Measurements from ENCODE around the gene LRRC28.

The LRRC28 gene

DNA sequence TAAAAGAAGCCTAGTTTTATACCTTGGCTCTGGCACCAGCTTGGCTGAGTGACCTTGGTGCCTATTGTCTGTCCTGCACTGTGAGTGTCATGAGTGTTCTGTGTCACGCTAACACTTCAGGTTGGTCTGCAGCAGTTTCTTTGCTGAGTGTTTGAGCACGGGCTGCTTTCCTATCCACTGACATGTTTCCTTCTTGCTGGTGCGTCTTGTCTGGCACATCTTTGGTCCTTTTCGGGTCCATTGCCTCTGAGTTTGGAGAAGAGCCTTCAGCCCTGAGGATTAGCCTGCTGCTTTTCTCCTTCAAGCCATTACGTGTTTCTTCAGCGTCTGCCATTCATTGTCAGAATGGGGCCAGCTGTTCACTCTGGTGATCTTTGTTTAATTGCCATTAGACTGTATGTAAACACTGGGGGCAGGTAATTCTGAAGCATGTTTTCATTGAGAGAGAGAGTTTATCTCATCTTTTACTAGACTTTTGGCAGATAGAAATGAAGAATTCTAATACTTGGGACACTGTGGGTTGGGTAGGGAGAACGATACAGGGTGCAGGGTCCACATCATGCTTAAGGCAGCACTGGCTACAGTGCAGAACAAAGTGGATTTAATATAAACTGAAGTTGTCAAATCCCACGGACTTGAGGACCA, 55.5 kb downstream of the LRRC28 start:
- no peak for DNase-seq (ENCODE audit: low spot score)

DNA sequence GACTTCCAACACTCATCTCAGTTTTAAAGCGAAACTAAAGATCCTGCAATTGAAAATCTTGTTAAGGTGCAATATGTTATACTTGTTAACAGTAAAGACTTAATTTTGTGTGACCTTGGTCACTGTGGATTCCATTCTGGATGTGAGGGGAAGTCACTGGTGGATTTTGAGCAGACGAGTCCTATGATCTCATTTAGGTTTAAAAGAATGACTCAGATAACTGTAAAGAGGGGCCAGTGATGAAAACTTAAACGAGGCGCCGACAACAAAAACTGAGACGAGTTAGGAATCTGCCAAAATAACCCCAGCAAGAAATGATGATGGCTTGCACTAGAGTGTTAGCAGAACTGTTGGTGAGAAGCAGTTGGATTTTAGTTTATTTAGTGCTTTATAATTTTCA, 56.5 kb downstream of the LRRC28 start:
- DNase-seq (ENCODE audit: low spot score) = no peak

GRCh38 chr15:99310745-99311144, 59.5 kb downstream of the LRRC28 start:
- DNase-seq (ENCODE audit: low spot score) = no peak

GRCh38 chr15:99312228-99312627, 60.9 kb downstream of the LRRC28 start:
- DNase-seq (ENCODE audit: low spot score) = no peak

DNA sequence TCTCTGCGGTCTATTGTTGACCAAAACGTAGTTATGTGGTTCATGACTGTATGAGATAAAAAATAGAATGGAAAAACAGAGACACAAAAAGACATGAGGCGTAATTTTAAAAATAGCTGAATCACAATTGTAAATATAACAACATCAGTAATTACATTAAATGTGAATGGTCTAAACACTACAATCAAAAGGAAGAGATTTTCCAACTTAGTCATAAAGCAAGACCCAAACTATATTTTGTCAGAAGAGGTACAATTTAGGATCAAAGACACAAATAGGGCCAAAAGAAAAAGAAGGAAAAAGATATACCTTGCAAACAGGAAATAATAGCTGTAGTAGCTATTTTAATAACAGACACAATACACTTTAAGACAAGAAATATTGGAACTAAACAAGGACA, 61.5 kb downstream of the LRRC28 start:
- DNase-seq (ENCODE audit: low spot score) = no peak

DNA sequence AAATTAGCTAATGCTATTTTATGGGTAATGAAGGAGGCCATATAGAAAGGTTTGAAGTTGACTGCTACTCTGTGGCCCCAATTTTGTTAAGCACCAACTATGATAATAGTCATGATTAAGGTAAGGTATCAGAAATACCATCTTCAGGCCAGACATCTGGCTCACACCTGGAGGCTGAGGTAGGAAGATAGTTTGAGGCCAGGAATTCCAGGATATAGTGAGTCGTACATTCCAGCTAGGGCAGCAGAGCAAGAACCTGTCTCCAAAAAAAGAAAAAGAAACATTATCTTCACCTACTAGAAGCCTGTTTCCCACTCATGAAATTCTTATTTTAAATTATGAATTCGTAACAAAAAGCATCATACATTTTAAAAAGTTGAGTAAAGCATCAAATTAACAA, 64.4 kb downstream of the LRRC28 start:
- no peak for DNase-seq (ENCODE audit: low spot score)

- DNase-seq (ENCODE audit: low spot score) = no peak
Measured at GRCh38 chr15:99320374-99321215, 69.3 kb downstream of the LRRC28 start.

DNA sequence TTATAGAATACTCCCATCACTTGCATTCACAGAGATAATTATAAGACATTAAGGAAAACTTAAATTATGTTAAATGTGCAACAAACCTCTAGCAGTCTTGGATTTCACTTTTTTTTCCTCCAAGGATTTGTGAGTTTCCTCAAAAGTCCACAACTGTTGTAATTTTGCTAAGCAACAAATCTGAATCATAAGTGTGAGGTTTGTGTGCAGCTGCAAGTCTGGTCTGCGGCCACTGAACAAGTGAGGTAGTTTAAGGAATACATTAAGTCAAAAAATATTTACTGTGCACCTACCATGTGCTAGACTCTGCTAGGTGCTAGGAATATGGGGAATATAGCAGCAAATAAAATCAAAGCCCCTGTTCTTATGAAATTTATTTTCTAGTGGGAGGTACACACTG, 70.2 kb downstream of the LRRC28 start:
- DNase-seq (ENCODE audit: low spot score) = no peak

DNA sequence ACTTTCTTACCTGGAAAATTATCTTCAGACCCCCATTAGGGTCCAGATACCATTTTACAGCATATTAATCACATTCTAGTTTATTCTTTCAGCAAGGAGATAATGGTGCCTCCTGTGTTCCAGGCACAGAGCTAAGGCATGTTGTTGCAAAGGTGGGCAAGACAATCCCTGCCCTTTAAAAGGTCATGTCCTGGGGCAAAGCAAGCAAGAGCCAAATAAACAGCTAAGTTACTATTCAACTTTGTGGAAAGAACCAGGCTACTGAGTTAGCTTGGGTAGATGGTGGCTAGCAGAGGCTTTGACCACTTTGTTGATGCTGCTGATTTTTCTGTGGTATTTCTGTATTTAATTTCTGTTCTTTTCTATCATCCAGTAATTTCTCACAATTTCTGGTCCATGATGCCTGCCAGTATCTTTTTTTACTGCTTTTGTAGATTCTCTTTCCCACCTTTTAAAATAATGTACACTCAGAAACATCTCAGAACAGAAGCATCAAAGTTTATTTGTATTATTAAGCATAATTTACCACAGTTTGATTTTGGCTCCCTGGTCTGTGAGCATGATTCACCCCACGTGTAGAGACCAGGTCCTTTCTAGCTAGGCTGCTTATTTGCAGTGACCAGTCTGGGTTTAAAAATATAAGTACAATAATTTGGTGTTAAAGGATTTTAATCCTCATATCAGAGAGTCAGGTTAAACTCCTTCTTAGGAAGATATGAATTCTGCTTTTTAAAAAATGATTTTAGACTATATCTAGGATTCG, 71.5 kb downstream of the LRRC28 start:
- DNase-seq (ENCODE audit: low spot score) = no peak

DNA sequence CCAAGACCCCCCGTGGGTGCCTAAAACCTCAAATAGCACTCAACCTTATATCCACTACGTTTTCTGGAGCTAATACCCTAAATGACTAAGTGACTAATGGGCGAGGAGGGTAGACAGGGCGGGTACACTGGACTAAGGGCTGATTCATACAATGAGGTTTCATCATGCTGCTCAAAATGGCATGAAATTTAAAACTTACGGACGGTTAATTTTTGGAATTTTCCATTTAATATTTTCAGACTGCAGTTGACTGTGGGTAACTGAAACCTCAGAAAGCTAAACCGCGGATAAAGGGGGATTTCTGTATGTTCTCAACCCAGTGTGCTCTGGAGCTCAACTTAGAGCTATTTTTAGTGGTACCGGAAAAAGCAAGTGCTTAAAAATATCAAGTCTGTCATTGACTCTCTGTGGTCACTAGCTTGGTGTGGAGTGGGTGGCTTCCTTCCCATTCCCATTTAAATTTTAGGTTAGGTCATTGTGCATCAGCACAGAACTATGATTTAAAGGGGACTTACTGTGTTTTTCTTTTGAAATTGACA, 72.9 kb downstream of the LRRC28 start:
- DNase-seq (ENCODE audit: low spot score) = peak; percentile 45

- no peak for DNase-seq (ENCODE audit: low spot score)
Measured at GRCh38 chr15:99324700-99325099, 73.4 kb downstream of the LRRC28 start.

- no peak for DNase-seq (ENCODE audit: low spot score)
Measured at GRCh38 chr15:99326235-99326634, 75.0 kb downstream of the LRRC28 start.

DNA sequence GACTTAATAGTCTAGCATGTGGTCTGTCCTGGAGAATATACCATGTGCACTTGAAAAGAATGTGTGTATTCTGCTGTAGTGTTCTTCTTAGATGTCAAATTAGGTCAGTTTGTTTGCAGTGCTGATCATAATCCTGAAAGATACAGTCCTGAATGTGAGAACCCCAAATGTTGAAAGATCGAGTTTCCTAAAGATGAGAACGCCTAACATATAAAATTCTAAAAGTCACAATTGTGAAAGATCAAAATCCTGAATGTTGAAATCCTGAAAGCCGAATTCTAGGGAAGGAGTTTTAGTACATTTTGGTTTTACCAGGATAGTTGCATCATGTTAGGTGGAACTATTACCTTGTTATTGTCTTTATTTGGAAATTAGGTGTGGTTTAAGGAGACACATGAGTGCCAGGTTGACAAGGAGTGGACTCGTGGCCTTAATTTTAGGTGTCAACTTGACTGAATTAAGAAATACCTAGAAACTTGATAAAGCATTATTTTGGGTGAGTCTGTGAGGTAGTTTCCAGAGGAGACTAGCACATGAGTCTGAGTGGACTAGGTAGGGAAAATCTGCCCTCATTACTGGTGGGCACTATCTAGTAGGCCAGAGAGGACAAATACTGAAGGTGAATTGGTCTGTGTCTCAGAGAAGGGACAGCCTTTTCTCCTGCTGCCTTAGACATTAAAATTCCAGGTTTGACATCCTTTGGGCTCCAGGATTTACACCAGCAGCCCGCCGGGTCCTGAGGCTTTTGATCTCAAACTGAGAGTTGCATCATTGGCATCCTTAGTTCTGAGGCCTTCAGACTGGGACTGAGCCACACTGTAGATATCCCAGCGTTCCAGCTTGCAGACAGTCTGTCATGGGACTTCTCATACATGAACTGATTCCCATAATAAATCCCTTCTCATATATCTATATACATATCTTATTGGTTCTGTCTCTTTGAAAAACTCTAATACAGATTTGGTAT, 77.1 kb downstream of the LRRC28 start:
- no peak for DNase-seq (ENCODE audit: low spot score)

- no peak for DNase-seq (ENCODE audit: low spot score)
Measured at GRCh38 chr15:99331381-99331780, 80.1 kb downstream of the LRRC28 start.

- DNase-seq (ENCODE audit: low spot score) = peak; percentile 48
Measured at GRCh38 chr15:99333413-99333812, 82.1 kb downstream of the LRRC28 start.

GRCh38 chr15:99333981-99334380, 82.7 kb downstream of the LRRC28 start:
- no peak for DNase-seq (ENCODE audit: low spot score)

DNA sequence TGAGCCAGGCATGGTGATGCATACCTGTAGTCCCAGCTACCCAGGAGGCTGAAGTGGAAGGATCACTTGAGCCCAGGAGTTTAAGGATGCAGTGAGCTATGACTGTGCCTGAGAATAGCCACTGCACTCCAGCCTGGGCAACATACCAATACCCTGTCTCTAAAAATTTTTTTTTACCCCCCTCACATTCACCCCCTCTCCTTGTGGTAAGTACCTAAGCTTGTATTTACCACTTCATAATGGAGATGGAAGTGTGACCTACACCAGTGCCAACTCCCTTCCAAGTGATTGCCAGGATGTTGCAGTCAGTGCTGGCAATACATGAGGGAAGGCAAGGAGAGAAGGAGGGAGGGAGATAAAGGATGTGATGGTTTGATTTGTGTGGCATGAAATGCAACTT, 84.2 kb downstream of the LRRC28 start:
- DNase-seq (ENCODE audit: low spot score) = no peak

DNA sequence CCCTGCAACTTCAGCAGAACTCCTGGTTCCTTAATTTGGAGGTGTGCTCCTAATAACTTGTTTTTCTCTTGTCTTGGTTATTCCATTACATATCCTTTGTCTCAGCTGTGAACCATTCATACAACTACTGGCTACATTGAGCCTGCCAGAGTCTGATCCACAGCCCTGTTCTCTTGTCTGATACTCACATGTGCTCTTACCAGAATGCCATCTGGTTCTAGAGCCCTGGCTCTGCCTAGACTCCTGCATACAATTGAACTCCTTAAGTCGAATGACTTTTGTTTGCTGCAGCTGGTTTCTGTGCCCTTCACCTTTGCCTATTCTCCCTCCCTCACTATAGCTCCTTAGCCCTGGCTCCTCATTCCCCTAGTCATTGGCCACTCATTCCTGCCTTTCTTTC, 85.5 kb downstream of the LRRC28 start:
- no peak for DNase-seq (ENCODE audit: low spot score)

- no peak for DNase-seq (ENCODE audit: low spot score)
Measured at GRCh38 chr15:99340347-99340746, 89.1 kb downstream of the LRRC28 start.

DNA sequence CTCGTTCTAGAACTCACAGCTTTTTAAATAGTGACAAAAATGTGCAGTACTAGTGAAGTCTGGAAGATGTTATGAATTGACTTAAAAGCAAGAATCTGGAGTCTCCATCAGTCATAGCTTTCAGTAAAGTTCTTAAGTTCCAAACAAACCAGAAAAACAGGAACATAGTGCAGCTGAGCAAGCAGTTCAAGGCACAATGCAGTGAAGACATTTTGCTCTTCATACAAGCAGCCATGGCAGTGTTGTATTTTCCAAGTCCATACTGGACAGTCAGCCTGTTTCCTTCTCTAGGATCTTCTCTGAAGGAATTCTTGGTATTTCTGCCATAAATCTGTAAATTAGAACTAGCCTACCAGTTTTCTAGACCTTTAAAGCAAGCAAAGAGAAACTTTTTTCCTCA, 90.5 kb downstream of the LRRC28 start:
- DNase-seq (ENCODE audit: low spot score) = no peak

GRCh38 chr15:99343208-99343607, 91.9 kb downstream of the LRRC28 start:
- DNase-seq (ENCODE audit: low spot score) = no peak

Measured in activated CD4-positive, alpha-beta T cell treated with anti-CD3 and anti-CD28 coated beads, Interleukin-2, Interleukin-4, amounts not matched to agents 100 ng/mL and 50 ng/mL, durations not matched to agents 16 hours and 8 hours (primary cell).